Effector CD8-positive, alpha-beta T cell (primary cell): ENCODE results near the gene PTPN11.
"Not testable (repeated sequence)": the region's sequence is repeated elsewhere in the genome, so short reads cannot be mapped to it uniquely, and the experiment has no call there.

Source experiments
- DNase-seq: peaks from one replicate; lab custom pipeline; 2025; lab: John Stamatoyannopoulos, UW

PTPN11 gene

DNA sequence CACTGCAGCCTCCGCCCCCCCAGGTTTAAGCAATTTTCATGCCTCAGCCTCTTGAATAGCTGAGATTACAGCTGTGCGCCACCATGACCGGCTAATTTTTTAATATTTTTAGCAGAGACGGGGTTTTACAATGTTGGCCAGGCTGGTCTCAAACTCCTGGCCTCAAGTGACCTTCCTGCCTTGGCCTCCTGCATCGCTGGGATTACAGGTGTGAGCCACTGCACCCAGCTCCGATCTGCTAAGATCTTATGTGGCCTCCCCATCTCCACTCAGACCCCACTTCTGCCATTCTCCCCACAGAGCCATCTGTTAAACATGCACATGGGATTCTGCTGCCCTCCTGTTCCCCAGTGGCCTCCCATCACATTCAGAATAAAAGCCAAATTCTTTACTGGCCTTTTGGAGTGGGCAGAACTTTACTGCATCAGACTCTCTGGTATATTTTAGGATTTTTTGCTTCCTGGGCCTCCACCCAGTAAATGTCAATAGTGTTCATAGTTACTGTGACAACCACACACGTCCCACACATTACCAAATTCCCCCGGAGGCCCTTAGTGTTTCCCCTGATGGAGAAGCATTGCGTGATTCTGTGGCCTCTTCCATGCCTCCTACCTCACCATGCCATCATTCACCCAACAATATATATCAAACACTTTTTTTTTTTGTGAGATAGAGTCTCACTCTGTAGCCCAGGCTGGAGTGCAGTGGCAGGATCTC, 96.3 kb downstream of the PTPN11 start:
- no peak for DNase-seq

DNA sequence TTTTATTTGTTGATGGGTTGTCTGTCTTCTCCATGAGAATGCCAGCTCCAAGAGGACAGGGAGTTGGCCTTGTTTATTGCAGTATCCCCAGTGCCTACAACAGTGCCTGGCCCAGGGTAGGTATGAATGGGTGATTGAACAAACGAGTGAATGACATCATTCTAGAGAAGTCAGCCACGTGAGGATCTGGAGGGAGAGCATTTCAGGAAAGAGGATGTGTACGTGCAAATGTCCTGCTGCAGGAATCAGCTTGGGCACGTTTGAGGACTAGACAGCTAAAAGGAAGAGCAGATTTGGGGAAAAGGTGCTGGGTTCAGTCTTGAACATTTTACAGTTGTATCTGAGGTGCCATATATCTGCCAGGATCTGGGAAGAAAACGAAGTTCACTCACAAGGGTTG, 97.1 kb downstream of the PTPN11 start:
- DNase-seq: no peak

DNA sequence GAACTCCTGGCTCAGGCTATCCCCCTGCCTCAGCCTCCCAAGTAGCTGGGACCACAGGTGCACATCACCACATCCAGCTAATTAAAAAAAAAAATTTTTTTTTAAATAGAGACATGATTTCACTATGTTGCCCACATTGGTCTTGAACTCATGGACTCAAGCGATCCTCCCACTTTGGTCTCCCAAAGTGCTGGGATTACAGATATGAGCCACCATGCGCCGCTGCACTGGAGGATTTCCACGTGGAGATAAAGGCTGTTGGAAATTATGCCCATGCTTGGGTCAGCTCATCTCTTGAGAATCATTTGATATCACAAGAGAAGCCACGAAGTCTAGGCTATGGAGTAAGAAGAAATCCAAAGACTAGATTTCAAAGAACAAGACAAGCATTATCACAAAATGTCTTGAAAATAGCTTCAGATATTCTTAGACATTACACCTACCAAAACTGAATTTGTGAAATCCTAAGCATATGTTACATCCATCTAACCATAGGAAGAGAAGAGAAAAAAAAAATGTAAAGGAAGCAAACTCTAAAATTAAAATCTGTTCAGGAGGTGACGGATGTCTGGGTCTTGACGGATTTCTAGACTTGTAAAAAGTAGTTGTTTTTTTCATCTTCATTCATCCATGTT, 99.1 kb downstream of the PTPN11 start:
- DNase-seq: no peak

DNA sequence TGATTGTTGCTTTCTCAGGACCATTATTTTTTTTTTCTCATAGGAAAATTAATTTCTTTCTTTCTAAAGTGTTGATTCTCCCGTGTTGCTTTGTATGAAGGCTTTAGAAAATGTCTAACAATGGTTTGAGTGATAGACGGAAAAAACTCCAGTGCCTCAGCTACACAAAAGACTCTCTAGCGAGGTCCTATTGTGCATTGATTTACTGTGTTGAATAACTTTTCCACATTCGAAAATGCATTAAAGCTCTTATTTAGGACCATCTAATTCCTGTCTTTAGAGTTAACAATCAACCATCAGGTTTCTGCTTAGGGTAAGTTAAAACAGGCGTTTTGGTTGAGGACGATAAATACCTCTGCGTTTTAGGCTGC, 99.6 kb downstream of the PTPN11 start:
- DNase-seq: no peak

DNA sequence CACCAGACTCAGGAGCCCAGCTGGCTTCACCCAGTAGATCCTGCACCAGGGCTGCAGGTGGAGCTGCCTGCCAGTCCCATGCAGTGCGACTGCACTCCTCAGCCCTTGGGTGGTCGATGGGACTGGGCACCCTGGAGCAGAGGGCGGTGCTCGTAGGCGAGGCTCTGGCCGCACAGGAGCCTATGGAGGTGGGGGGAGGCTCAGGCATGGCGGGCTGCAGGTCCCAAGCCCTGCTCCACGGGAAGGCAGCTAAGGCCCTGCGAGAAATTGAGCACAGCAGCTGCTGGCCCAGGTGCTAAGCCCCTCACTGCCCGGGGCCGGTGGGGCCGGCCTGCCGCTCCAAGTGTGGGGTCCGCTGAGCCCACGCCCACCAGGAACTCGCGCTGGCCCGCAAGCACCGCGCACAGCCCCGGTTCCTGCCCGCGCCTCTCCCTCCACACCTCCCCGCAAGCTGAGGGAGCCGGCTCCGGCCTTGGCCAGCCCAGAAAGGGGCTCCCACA, 101.1 kb downstream of the PTPN11 start:
- not testable (repeated sequence) for DNase-seq

DNA sequence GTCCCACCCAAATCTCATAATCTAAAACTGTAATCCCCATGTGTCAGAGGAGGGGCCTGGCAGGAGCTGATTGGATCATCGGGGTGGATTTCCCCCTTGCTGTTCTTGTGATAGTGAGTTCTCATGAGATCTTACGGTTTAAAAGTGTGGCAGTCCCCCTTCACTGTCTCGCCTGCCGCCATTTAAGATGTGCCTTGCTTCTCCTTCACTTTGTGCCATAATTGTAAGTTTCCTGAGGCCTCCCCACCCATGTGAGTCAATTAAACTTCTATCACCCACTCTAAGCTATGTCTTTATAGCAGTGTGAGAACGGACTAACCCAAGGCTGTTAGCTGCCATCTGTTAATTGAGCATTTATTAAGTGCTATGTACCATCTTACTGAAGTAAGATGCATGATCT, 105.1 kb downstream of the PTPN11 start:
- no peak for DNase-seq

DNA sequence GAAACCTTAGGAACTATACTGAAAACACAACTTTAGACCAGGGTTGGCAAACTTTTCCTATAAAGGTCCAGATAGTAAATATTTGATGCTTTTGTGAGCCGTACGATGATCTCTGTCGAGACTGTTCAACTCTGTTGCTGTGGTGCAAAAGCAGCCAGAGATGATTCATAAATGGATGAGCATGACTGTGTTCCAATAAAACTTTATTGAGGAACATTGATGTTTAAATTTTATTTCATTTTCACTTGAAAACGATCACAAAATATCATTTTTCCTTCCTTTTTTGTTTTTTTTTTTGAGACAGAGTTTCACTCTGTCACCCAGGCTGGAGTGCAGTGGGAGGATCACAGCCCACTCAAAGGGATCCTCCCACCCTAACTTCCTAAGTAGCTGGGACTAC, 105.5 kb downstream of the PTPN11 start:
- DNase-seq: no peak

DNA sequence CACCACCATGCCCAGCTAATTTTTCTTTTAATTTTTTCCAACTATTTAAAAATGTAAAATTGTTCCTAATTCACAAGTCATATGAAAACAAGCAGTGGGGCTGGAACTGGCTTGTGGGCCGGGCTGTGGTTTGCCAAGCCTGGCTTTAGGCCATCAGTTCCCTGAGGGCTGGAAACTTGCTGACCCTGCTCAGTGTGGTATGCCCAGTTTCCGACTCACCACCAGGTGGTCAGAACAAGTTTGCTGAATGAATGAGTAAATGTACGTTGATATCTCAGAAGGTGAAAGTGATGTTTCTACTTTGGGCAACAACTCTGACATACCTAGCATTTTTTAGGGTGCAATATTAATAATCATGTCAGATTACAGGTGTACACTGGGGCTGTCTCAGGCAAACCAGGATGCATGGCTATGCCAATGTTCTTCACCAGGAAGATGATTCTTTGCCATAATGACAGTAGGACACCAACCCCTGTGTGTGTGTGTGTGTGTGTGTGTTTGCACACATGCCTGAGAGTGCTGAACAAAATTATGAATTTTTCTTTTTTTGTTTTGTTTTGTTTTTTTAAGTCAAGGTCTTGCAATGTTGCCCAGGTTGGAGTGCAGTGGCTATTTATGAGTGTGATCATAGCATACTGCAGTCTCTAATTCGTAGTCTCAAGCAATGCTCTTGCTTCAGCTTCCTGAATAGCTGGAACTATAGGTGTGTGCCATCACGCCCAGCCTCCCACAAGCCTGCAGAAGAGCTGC, 106.1 kb downstream of the PTPN11 start:
- DNase-seq: no peak

DNA sequence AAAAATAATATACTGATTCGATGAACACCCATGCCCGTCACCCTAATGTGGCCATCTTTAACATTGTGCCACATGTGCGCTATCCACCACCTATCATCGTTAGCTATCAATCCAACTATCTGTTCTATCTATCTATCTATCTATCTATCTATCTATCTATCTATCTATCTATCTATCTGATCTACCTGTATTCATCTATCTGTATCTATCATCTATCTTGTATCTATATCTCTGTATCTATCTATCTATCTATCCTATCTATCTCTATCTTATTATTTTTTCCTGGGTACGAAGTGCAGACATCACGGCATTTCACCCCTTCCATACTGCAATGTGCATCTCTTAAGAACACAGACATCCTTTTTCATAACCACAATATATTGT, 106.7 kb downstream of the PTPN11 start:
- DNase-seq: no peak

DNA sequence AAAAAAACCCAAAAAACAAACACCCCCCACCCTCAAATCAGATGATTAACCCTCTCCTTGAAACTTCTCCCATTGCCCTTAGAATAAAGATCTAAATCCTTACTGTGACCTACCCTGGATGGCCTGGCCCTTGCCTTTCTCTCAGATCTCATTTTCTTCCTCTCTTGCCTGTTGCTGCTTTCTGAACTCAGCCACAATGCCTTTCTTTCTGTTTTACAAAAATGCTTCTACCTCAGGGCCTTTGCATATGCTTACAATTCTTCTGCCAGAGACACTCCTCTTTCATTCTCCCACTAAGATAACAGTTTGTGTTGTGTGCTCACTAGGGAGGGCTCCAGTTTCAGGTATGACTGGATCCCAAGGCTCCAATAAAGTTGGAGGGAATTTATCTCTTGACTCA, 108.3 kb downstream of the PTPN11 start:
- DNase-seq: no peak

DNA sequence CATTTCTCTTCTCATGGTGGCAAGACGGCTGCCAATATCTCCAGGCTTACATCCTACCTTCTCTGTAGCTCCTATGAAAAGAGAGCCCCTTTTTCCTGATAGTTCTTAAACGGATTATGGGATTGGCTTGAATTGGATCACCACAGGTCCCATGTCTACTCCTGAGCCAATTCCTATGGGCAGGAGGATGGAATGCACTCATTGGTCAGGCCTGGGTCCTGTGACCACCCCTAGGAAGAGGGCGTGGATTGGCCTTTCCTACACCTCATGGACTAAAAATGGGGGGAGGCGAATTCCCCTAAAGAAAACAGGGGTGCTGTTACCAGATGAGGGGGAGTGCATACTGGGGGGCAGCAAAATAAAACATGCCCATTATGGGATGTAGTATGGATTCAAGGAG, 108.8 kb downstream of the PTPN11 start:
- no peak for DNase-seq

DNA sequence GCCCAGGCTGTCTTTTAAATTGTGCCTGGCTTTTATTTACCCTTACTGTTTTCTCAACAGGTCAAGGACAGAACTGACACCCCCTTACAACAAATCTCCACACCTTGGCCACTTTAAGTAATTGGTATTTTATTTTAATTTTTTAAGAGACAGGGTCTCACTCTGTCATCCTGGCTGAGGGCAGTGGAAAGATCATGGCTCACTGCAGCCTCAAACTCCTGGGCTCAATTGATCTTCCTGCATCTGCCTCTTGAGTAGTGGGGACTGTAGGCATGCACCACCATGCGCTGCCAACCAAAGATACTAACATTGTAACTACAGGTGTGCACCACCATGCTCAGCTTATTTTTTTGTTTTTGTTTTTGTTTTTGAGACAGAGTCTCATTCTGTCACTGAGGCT, 109.8 kb downstream of the PTPN11 start:
- DNase-seq: no peak

DNA sequence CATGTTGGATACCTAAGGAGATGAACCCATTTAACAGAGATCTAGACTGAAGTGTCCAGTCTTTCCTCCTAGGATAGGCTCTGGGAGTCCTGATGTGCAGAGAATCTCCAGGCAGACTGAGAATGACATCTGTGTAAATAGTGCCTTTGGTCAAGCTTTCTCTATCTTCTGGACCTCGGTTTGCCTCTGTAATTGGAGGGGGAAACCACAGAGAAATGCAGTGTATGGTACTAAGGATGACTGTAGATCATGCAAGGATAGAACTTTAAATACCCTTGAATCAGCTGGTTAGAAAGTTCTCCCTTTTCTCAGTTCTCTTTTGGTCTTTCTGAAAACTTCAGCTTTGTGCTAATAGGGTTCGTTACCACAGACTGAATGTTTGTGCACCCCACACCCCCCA, 112.2 kb downstream of the PTPN11 start:
- DNase-seq: no peak

DNA sequence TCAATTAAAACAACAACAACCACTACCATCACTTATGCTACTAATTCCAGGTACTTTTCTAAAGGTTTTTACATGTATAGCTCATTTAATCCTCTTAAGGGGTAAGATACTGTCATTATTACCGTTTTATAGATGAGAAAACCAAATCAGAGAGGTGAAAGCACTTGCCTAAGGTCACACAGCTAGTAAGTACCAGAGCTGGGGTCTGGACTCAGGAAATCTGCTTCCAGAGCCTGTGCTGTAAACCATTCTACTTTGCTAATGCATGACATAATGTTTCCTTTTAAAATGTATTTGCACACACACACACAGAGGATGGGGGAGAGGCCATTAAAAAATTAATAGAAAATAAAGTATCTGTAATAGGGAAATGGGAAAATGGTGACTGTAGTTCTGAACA, 113.4 kb downstream of the PTPN11 start:
- DNase-seq: no peak

DNA sequence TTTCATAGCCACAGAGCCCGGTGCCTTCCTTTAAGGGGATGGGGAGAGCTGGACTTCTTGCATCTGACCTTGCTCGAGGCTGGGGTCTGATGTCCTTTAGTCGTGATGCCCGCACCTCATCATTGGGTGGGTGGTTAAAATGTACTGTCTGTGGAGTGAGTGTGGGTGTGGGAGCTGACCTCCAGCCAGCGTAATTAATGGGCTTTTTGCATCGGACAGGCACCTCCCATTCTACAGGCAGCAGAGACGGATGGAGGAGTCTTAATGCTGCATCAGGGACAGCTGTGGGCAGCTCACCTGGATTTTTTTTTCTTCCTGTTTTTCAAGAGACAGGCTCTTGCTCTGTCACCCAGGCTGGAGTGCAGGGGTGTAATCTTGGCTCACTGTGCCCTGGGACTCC, 114.8 kb downstream of the PTPN11 start:
- DNase-seq: no peak

DNA sequence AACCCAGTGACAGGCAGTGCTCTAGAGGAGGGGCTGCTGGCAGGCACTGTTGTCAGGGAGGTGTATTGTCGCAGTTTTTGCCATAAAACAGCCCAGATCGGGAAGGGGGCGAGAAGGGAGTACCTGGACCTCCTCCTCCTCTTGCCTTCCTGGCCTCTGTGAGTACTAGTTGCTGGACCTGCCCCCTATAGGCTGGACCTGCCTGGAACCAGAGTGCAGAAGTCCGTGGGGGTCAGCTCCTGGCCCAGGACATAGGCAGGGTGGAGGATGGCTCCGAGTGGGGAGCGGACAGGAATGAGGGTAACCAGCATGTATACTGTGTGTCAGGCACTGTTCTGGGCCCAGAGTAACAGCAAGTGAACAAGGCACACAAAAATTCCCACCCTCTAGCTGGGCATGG, 116.3 kb downstream of the PTPN11 start:
- no peak for DNase-seq

DNA sequence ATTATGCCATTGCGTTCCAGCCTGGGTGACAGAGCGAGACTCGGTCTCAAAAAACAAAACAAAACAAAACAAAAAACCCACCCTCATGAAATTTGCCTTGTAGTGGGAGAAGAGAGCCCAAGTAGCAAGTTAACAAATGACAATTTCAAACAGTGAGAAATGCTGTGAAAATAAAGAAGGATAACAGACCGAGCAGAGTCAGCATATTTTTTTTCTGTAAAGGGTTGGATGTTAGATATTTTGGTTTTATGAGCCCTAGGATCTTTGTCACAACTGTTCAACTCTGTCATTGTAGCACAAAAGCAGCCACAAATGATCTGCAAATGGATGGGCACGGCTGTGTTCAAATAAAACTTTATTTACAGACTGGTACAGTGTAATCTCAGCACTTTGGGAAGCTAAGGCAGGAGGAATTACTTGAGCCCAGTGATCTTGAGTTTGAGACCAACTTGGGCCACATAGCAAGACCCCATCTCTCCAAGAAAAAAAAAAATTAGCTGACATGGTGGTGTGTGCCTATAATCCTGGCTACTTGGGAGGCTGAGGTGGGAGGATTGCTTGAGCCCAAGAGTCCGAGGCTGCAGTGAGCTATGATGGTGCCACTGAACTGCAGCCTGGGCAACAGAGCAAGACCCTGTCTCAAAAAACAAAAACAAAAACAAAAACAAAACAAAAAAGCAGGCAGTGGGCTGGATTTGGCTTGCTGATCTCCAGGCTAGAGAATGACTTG, 117.1 kb downstream of the PTPN11 start:
- DNase-seq: no peak

DNA sequence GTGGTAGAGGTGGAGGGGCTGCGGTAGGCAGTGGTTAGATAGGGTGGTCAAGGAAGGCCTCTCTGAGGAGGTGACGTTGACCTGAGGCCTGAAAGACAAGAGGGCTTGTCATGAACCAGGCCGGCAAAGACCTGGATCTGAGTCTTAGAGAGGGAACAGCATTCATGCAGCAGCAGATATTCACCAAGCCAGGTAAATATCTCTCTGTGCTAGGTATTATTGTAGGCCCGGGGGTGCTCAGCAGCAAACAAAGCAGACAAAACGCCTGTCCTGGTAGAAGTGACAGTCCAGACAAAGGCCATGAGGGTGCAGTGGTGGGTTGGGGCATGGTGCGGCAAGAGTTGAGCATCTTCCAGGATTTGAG, 117.6 kb downstream of the PTPN11 start:
- no peak for DNase-seq

DNA sequence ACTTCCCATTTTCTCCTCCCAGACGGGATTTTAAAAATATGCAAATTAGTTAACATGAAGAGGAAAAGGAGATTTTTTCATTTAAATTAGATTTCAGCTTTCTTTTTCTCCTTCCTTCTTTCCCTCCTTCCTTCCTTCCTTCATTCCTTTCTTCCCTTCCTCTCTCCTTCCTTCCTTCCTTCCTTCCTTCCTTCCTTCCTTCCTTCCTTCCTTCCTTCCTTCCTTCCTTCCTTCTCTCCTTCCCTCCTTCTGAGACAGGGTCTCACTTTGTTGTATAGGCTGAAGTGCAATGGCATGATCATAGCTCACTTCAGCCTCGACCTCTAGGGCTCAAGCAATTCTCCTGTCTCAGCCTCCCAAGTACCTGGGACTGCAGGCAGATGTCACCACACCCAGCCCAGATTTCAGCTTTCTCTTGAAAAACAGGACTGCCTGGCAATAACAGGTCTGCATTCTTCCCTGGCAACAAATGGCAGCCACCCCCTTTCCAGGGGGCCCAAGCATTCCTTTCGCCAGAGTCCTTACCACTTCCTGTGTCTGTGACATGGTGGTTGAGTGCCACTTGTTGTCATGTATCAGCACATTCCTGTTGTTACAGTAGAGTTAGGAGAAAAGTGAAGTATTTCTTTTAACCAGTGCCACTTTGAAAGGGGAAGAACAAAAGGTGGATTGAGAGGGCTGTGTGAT, 119.1 kb downstream of the PTPN11 start:
- DNase-seq: no peak

DNA sequence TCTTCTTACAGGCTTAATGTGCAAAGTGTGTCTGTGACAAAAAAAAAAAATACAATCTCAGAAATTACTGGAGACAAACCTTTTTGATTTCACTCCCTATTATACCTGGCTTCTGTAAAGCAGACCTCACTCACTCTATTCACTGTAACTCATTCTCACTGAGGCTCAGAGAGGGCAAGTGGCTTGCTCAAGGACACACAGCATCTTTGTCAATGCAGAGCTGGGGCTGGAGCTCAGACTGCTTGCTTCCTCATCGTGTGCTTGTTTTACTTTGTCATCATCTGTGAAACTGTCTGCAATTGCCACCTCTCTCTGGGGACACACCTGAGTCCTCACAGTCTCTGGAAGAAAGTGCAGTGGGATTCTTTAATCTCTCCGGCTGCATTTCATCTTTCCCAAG, 120.0 kb downstream of the PTPN11 start:
- no peak for DNase-seq

DNA sequence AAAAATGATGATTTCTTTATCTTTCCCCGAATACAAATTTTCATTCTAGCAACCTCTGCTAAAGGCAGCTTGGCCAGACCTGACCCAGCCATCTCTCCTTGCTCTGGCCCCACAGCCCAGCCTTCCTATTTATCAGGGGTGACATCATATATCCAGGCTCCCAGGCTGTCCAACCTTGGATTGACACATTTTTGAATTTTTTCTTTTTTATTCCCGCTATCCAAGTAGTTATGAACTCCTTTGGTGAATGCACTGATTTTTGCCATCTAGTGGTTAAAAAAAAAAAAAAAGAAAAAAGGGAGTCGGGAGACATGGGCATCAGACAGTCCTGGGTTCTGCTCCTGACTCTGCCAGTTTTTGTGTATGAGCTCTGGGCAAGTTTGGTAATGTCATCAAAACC, 120.5 kb downstream of the PTPN11 start:
- no peak for DNase-seq

DNA sequence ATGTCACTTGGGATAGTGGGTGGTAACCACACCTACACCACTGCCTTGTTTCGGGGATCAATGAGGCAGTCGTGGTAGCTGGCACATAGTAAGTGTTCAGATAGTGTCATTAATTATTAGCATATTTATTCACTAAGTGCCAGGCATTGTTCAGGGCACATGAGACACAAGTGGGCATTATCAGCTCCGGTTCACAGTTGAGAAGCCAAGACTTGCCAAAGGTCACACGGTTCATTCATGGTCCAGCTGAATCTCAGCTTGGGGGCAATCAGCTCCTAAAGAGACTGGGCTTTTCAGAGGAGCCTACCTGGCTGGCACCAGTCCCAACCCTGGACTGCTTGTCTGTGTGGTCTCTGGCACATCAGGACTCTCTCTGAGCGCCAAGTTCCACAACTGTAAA, 121.3 kb downstream of the PTPN11 start:
- no peak for DNase-seq
